HG03039 (cell line): ENCODE results near the gene SREBF2.

ENCODE experiments used
- ATAC-seq: cut with Tn5 transposase; IDR thresholded peaks from one replicate; pipeline ENCODE4 v1.9.1; 2021; ENCODE audit warnings: mild to moderate bottlenecking, moderate library complexity; ENCODE audit not compliant: unreplicated experiment

SREBF2 gene

GRCh38 chr22:41832553-41833368 is at the start of gene SREBF2:
Gene SREBF2, plus strand, starts transcription at chr22:41833105. Its CDS starts 166 bp downstream, at chr22:41833271.
- ATAC-seq, result peak; percentile 74

- ATAC-seq, result no peak
Measured at GRCh38 chr22:41787331-41787730, 45.6 kb upstream of the SREBF2 start.

GRCh38 chr22:41793871-41794270 is 39.0 kb upstream of the SREBF2 start:
- ATAC-seq, result no peak

- ATAC-seq, result no peak
Measured at GRCh38 chr22:41798736-41799135, 34.2 kb upstream of the SREBF2 start.

- peak; percentile 5 for ATAC-seq
Measured at GRCh38 chr22:41799486-41800347, 33.2 kb upstream of the SREBF2 start.

GRCh38 chr22:41800348-41801146 is 32.4 kb upstream of the SREBF2 start, which contains the start of gene CCDC134:
Gene CCDC134, plus strand, starts transcription at chr22:41800679. Its CDS starts 8,212 bp downstream, at chr22:41808891.
- ATAC-seq, result peak; percentile 84

GRCh38 chr22:41801147-41801819 is 31.6 kb upstream of the SREBF2 start:
- ATAC-seq, result no peak

- ATAC-seq, result no peak
Measured at GRCh38 chr22:41801886-41802285, 31.0 kb upstream of the SREBF2 start.

GRCh38 chr22:41805639-41806038 is 27.3 kb upstream of the SREBF2 start:
- ATAC-seq, result no peak

GRCh38 chr22:41808400-41808799 is 24.5 kb upstream of the SREBF2 start:
- no peak for ATAC-seq

GRCh38 chr22:41810022-41810421 is 22.9 kb upstream of the SREBF2 start:
- ATAC-seq, result no peak

- ATAC-seq, result no peak
Measured at GRCh38 chr22:41812805-41813545, 19.9 kb upstream of the SREBF2 start.

GRCh38 chr22:41813726-41814410 is 19.0 kb upstream of the SREBF2 start:
- ATAC-seq, result no peak

GRCh38 chr22:41815716-41816115 is 17.2 kb upstream of the SREBF2 start:
- ATAC-seq, result no peak

GRCh38 chr22:41816241-41816640 is 16.7 kb upstream of the SREBF2 start:
- ATAC-seq, result no peak

- no peak for ATAC-seq
Measured at GRCh38 chr22:41816871-41817270, 16.0 kb upstream of the SREBF2 start.

GRCh38 chr22:41818011-41818410 is 14.9 kb upstream of the SREBF2 start:
- no peak for ATAC-seq

GRCh38 chr22:41818596-41818995 is 14.3 kb upstream of the SREBF2 start:
- ATAC-seq, result no peak

GRCh38 chr22:41819257-41819656 is 13.6 kb upstream of the SREBF2 start:
- no peak for ATAC-seq
